Tibial nerve (tissue), 4 donors: ENCODE measurements around the gene PEX11B.

Source experiments
- CTCF ChIP-seq, 5 experiments: fragments of 200-600 bp in 3 of 5; fragments of 450-650 bp in 2 of 5; sonication (generic) in 3 of 5; IDR thresholded peaks; one replicate each; pipeline ENCODE4 v1.5.1; 2016 to 2019; ENCODE audit warnings: antibody characterized with exemption in 5 of 5, mild to moderate bottlenecking in 3 of 5, moderate library complexity in 2 of 5
- EP300 ChIP-seq, 2 donors: sonication (generic); formaldehyde crosslinking; IDR thresholded peaks; one replicate each; pipeline ENCODE4 v1.6.1; 2017; ENCODE audit warnings: antibody characterized with exemption in 2 of 2, mild to moderate bottlenecking in 1 of 2

GRCh38 chr1:145962157-145963102 lies 43.9 kb upstream of the PEX11B start:
- TF ChIP-seq CTCF (IDR thresholded peaks at IDR 0.05) = no peak
- no peak for TF ChIP-seq EP300 (IDR thresholded peaks at IDR 0.05)
